HUDEP-2 (cell line): ENCODE data around the gene MAPT.
A peak's percentile ranks its signal among the peaks of the same experiment; 100 is the strongest.

Experiments
- DNase-seq, 76 experiments: peaks; one replicate each; lab custom pipeline; 2025; ENCODE audit not compliant: unreplicated experiment in 76 of 76; lab: John Stamatoyannopoulos, UW

MAPT gene

GRCh38 chr17:46026166-46027047 lies 132.1 kb downstream of the MAPT start:
- DNase-seq = no peak

- DNase-seq = no peak
Measured at GRCh38 chr17:46027048-46027975, 133.0 kb downstream of the MAPT start.

- no peak for DNase-seq
Measured at GRCh38 chr17:46027976-46028325, 133.6 kb downstream of the MAPT start.

GRCh38 chr17:46028374-46028773 lies 134.0 kb downstream of the MAPT start:
- no peak for DNase-seq

- peak in 1 of 76 experiments; percentile 8 for DNase-seq
Measured at GRCh38 chr17:46028981-46029565, 134.7 kb downstream of the MAPT start.

- DNase-seq = no peak
Measured at GRCh38 chr17:46029627-46030026, 135.3 kb downstream of the MAPT start.

GRCh38 chr17:46030752-46031151 lies 136.4 kb downstream of the MAPT start:
- no peak for DNase-seq

- DNase-seq = no peak
Measured at GRCh38 chr17:46031440-46031839, 137.1 kb downstream of the MAPT start.

- no peak for DNase-seq
Measured at GRCh38 chr17:46031920-46032319, 137.6 kb downstream of the MAPT start.

GRCh38 chr17:46032909-46033308 lies 138.6 kb downstream of the MAPT start:
- no peak for DNase-seq

GRCh38 chr17:46033392-46033791 lies 139.0 kb downstream of the MAPT start:
- no peak for DNase-seq

GRCh38 chr17:46035112-46035818 lies 140.9 kb downstream of the MAPT start:
- no peak for DNase-seq

GRCh38 chr17:46036491-46036890 lies 142.1 kb downstream of the MAPT start:
- DNase-seq = no peak

- no peak for DNase-seq
Measured at GRCh38 chr17:46037722-46038255, 143.4 kb downstream of the MAPT start.

GRCh38 chr17:46038414-46038813 lies 144.1 kb downstream of the MAPT start:
- no peak for DNase-seq

GRCh38 chr17:46038937-46039336 lies 144.6 kb downstream of the MAPT start:
- DNase-seq = no peak

GRCh38 chr17:46039592-46040186 lies 145.3 kb downstream of the MAPT start:
- peak in 47 of 76 experiments; percentile 4 to 64 (median 29) for DNase-seq

- DNase-seq = no peak
Measured at GRCh38 chr17:46042246-46042645, 147.9 kb downstream of the MAPT start.

GRCh38 chr17:46042925-46043324 lies 148.6 kb downstream of the MAPT start:
- no peak for DNase-seq

- DNase-seq = no peak
Measured at GRCh38 chr17:46043606-46044005, 149.3 kb downstream of the MAPT start.
